Posterior vena cava (tissue), 2 donors: Measurements from ENCODE around the gene CCDC43. TPM values are rescaled to one million over a fixed set of nuclear protein-coding genes. Genes with fewer than 3 reads are reported as not detected.
"Not testable (repeated sequence)": the region's sequence is repeated elsewhere in the genome, so short reads cannot be mapped to it uniquely, and the experiment has no call there.

ENCODE experiments used
- DNase-seq: peaks from one replicate; pipeline ENCODE4 v3.0.0-alpha.2; 2020; ENCODE audit warnings: low spot score
- intact Hi-C, 2 donors: fragments of 100-400 bp; cut with DNase I; formaldehyde crosslinking; loops; one replicate each; pipeline versions ENCODE4 v1.14.1 to v1.14.2; 2022 to 2023
- long read RNA-seq, 2 donors: library from polyadenylated mRNA; unstranded; transcript quantifications; one replicate each; pipeline ENCODE4 v2.0.0, GENCODE V29; 2020 to 2021
- total RNA-seq, 2 donors: library from RNA; stranded (reverse); fragmentation: NEBNext Ultra II Directional; extraction: Animal tissue kit (Norgen Biotek cat#: 25700); gene quantifications; one replicate each; pipeline ENCODE4 v1.2.1, GENCODE V29; 2021
- donor health status: DM: yes; HTN: yes; CAD: no.
- donor health status: DM: yes; HTN: yes; CAD: no.

The CCDC43 gene
- 10 to 100 TPM; 16.5 to 17.4 TPM for total RNA-seq
- long read RNA-seq, donor 1, partial matches to known transcripts, result 0 of 5 reads
- long read RNA-seq, donor 1, other reads (novel, unspliced or antisense), result 1 of 5 reads
- long read RNA-seq, donor 2, transcript CCDC43-201 (5 exons, 2,082 nt), result major isoform, 30 of 41 reads
- long read RNA-seq, donor 2, transcript CCDC43-202 (4 exons, 2,058 nt), result minor isoform, 9 of 41 reads
- long read RNA-seq, donor 2, partial matches to known transcripts, result 1 of 41 reads
- long read RNA-seq, donor 2, other reads (novel, unspliced or antisense), result 1 of 41 reads

- peak; percentile 97 for DNase-seq
- intact Hi-C loops, result no loop called here
Measured at GRCh38 chr17:44689477-44690217, at the start of gene CCDC43. Gene CCDC43 (minus strand): TSS chr17:44689776. CDS start chr17:44689753, 23 bp downstream.

- DNase-seq, result no peak
- intact Hi-C loops, result no loop called here
Measured at GRCh38 chr17:44738214-44738906, 48.8 kb upstream of the CCDC43 start.

- peak; percentile 52 for DNase-seq
- intact Hi-C loops, result no loop called here
Measured at GRCh38 chr17:44736551-44737240, 47.1 kb upstream of the CCDC43 start.

- DNase-seq, result no peak
- intact Hi-C loops, result no loop called here
Measured at GRCh38 chr17:44734272-44734671, 44.7 kb upstream of the CCDC43 start.

GRCh38 chr17:44733753-44734152 is 44.2 kb upstream of the CCDC43 start:
- DNase-seq, result no peak
- intact Hi-C loops, result no loop called here

GRCh38 chr17:44726121-44726520 is 36.5 kb upstream of the CCDC43 start:
- intact Hi-C loops, DNase-seq: not testable (repeated sequence)

GRCh38 chr17:44722254-44722653 is 32.7 kb upstream of the CCDC43 start:
- DNase-seq, result no peak
- intact Hi-C loops, result no loop called here

- intact Hi-C loops, result no loop called here
- no peak for DNase-seq
Measured at GRCh38 chr17:44719444-44719843, 29.9 kb upstream of the CCDC43 start.

- peak; percentile 91 for DNase-seq
- intact Hi-C loops, result no loop called here
Measured at GRCh38 chr17:44708401-44709263, 19.1 kb upstream of the CCDC43 start, which contains the start of gene DBF4B. Gene DBF4B (plus strand): TSS chr17:44708665. CDS start chr17:44708821, 156 bp downstream.

- no peak for DNase-seq
- intact Hi-C loops, result no loop called here
Measured at GRCh38 chr17:44707755-44708400, 18.3 kb upstream of the CCDC43 start.

GRCh38 chr17:44700288-44700687 is 10.7 kb upstream of the CCDC43 start:
- intact Hi-C loops, result not testable (repeated sequence)

GRCh38 chr17:44693609-44694008 is 4.0 kb upstream of the CCDC43 start:
- DNase-seq, result no peak
- intact Hi-C loops, result no loop called here

More at GRCh38 chr17:44700288-44700687, 10.7 kb upstream of the CCDC43 start:
- DNase-seq, result not testable (repeated sequence)

GRCh38 chr17:44690746-44691306 is 1.2 kb upstream of the CCDC43 start:
- intact Hi-C loops, DNase-seq: not testable (repeated sequence)

- DNase-seq, result no peak
- intact Hi-C loops, result no loop called here
Measured at GRCh38 chr17:44688675-44689476, 700 bp downstream of the CCDC43 start.

GRCh38 chr17:44688200-44688599 is 1.4 kb downstream of the CCDC43 start:
- intact Hi-C loops, result no loop called here

GRCh38 chr17:44687756-44688155 is 1.8 kb downstream of the CCDC43 start:
- intact Hi-C loops, result no loop called here
- no peak for DNase-seq

More at GRCh38 chr17:44688200-44688599, 1.4 kb downstream of the CCDC43 start:
- no peak for DNase-seq

- intact Hi-C loops, DNase-seq: not testable (repeated sequence)
Measured at GRCh38 chr17:44683303-44683702, 6.3 kb downstream of the CCDC43 start.
